GM12891 (cell line): Measurements from ENCODE around the gene UBASH3A.

ENCODE experiments used
- PAX5 ChIP-seq: IDR thresholded peaks from 2 replicates; pipeline ENCODE4 v1.6.1; 2011; ENCODE audit warnings: low read length, moderate library complexity, mild to moderate bottlenecking; ENCODE audit not compliant: insufficient read depth, severe bottlenecking
- POLR2A ChIP-seq: IDR thresholded peaks from 2 replicates; pipeline ENCODE4 v1.6.1; 2011; ENCODE audit warnings: low read depth, low read length, control low read depth
- POLR2AphosphoS5 ChIP-seq: IDR thresholded peaks from 2 replicates; pipeline ENCODE4 v1.6.1; 2011; ENCODE audit warnings: low read depth, low read length, control low read depth
- SPI1 ChIP-seq: IDR thresholded peaks from 2 replicates; pipeline ENCODE4 v1.6.1; 2011; ENCODE audit warnings: low read depth, low read length, control low read depth
- TAF1 ChIP-seq: IDR thresholded peaks from 2 replicates; pipeline ENCODE4 v1.6.1; 2011; ENCODE audit warnings: low read depth, low read length, control low read depth

DNA sequence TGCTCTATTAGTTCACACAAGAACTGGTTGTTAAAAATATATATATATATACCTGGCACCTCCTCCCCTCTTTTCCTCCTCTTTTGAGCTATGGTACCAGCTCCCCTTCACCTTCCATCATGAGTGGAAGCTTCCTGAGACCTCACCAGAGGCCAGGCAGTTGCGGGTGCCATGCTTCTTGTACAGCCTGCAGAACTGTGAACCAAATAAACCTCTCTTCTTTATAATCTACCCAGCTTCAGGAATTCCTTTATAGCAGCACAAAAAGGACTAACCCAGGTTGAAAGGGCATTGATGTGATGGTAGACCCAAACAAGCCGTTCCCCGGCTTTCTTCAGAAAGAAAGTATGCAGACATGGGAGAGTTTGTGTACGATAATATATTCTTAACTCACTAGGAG, 77.5 kb downstream of the UBASH3A start:
- TF ChIP-seq POLR2AphosphoS5 = no peak
- TF ChIP-seq POLR2A = no peak
- TF ChIP-seq SPI1 = no peak
- TF ChIP-seq TAF1 = no peak
- TF ChIP-seq PAX5 = no peak
